ENCODE data around the gene PHF2.

The PHF2 gene

DNA sequence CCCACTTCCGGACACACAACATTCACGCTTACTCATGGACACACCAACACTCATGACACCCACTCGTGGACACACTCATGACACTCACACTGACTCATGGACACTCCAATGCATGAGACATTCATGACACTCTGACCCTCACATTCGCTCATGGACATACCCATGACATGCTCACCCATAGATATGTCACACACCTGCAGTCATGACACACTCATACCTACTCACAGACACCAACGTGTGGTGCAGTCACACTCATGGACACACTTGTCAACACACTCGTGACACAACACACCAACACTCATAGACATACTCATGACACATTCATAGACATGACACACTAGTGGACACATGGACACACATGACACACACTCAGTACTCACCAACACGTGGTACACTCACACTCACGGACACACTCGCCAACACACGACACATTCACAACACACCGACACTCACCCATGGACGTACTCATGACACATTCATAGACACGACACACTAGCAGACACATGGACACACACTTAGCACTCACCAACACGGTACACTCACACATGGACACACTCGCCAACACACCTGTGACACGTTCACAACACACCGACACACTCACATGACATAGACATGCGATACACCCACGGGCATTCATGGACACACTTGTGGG is 73.4 kb downstream of the PHF2 start:
- Histone ChIP-seq H3K27ac (ENCODE audit: low read depth, low read length) (no peak overlapping the region), H3K4me1 (ENCODE audit: control insufficient read depth in 1 of 2, insufficient read depth in 2 of 2, low read length in 2 of 2) (no peaks in the 10 kb centered on the region)

DNA sequence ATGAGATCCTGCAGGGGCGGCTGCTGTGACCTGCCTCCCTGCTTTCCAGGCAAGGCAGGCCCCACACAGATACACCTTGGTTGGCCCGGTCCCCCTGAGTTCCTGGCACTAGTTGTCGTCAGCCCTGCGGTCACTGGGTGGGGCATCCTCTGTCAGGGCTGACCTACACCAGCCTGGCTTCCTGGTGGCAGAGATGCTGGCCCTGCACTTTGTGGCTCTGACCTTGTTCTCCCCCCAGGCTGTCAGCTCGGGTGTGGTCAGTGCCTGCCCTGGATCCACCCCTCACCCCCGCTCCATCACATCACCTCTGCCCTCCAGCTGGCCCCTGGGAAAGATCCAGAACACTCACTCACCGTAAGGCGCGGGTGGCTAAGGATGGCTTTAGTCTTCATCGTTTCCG is 74.1 kb downstream of the PHF2 start:
- Histone ChIP-seq H3K4me1 (ENCODE audit: control insufficient read depth in 1 of 2, insufficient read depth in 2 of 2, low read length in 2 of 2) (no peaks in the 10 kb centered on the region), H3K27me3 (ENCODE audit: control insufficient read depth in 1 of 2, insufficient read depth in 2 of 2, low read length in 2 of 2) (no peaks in the 10 kb centered on the region), H3K4me3 (ENCODE audit: low read depth in 1 of 2, low read length in 2 of 2) (no peak overlapping the region), H3K9ac (ENCODE audit: low read depth in 1 of 2, low read length in 2 of 2) (no peak overlapping the region), H3K36me3 (ENCODE audit: control insufficient read depth in 1 of 2, insufficient read depth in 2 of 2, low read length in 2 of 2) (peaks cover 21 to 83% of the 10 kb centered on the region in 2 donors), H3K9me3 (ENCODE audit: control insufficient read depth in 1 of 2, low read length in 2 of 2) (no peaks in the 10 kb centered on the region), H3K27ac (ENCODE audit: low read depth, low read length) (no peak overlapping the region)

More for the DNA sequence above, 73.4 kb downstream of the PHF2 start:
- H3K9me3 ChIP-seq (ENCODE audit: control insufficient read depth in 1 of 2, low read length in 2 of 2) = no peaks in the 10 kb centered on the region
- no peak overlapping the region for H3K4me3 ChIP-seq (ENCODE audit: low read depth in 1 of 2, low read length in 2 of 2)
- no peak overlapping the region for H3K9ac ChIP-seq (ENCODE audit: low read depth in 1 of 2, low read length in 2 of 2)
- H3K36me3 ChIP-seq (ENCODE audit: control insufficient read depth in 1 of 2, insufficient read depth in 2 of 2, low read length in 2 of 2) = peaks cover 22 to 84% of the 10 kb centered on the region in 2 donors
- H3K27me3 ChIP-seq (ENCODE audit: control insufficient read depth in 1 of 2, insufficient read depth in 2 of 2, low read length in 2 of 2) = no peaks in the 10 kb centered on the region

DNA sequence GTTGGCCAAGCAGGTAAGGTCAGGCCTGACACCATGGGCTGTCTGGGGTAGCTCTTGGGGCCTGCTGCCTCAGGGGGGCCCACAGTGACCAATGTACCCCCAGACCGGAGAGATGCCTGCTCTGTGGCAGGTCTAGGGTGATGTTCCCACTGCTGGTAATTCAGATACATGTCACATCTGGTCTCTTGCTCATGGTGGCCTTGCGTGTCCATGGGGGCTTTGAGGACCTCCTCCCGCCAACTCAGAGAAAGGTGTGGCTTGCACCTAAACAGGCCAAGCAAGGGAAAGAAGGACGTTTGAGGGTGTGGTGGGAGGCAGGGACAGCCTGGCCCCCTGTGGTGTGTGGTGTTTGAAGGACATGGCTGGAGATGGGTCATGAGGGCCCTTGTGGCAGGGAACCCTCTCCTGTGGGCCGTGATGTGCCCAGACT is 75.2 kb downstream of the PHF2 start:
- H3K9me3 ChIP-seq (ENCODE audit: control insufficient read depth in 1 of 2, low read length in 2 of 2) = no peaks in the 10 kb centered on the region
- no peak overlapping the region for H3K4me3 ChIP-seq (ENCODE audit: low read depth in 1 of 2, low read length in 2 of 2)
- H3K9ac ChIP-seq (ENCODE audit: low read depth in 1 of 2, low read length in 2 of 2) = no peak overlapping the region
- H3K4me1 ChIP-seq (ENCODE audit: control insufficient read depth in 1 of 2, insufficient read depth in 2 of 2, low read length in 2 of 2) = no peaks in the 10 kb centered on the region
- H3K36me3 ChIP-seq (ENCODE audit: control insufficient read depth in 1 of 2, insufficient read depth in 2 of 2, low read length in 2 of 2) = peaks cover 13 to 83% of the 10 kb centered on the region in 2 donors
- no peaks in the 10 kb centered on the region for H3K27me3 ChIP-seq (ENCODE audit: control insufficient read depth in 1 of 2, insufficient read depth in 2 of 2, low read length in 2 of 2)
- no peak overlapping the region for H3K27ac ChIP-seq (ENCODE audit: low read depth, low read length)

DNA sequence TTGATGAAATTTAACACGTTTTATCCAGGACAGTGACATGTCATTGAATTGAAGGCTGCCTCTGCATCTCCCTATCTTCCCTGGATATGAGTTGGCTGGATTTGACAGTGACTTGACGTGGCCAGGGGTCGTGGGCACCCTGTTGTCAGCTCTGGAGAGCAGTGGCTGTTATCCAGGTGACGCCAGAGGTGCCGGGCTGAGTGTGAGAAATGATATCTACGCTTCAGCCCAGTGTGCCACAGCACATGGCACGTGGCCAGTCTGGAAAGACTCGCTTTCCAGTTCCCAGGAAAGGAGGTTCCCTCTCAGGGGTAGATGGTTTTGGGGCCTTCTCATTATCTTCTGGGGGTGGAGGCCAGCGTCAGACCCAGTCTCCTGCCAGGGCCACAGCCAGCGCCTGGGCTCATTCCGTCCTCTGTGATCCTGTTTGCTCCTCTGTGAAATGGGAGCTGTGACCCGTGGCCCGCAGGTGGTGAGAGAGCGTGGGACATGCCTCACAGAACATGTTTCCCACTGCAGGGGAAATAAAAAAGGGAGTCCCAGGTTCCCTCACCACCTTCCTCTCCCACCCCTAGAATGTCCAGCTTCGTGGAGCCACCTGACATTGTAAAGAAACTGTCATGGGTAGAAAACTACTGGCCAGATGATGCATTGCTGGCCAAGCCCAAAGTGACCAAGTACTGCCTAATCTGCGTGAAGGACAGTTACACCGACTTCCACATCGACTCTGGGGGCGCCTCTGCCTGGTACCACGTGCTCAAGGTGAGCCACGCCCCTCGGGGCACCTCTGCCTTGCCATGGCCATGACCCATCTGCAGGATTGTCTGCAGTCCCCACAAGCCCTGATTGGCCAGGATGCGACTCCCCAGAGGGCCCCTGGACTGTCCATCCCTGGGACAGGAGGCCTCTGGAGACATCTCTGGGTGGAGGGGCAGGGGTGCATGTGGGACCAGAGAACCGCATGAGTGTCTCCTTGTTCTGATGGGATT is 76.5 kb downstream of the PHF2 start:
- Histone ChIP-seq H3K9me3 (ENCODE audit: control insufficient read depth in 1 of 2, low read length in 2 of 2) (no peaks in the 10 kb centered on the region), H3K27ac (ENCODE audit: low read depth, low read length) (no peak overlapping the region), H3K27me3 (ENCODE audit: control insufficient read depth in 1 of 2, insufficient read depth in 2 of 2, low read length in 2 of 2) (no peaks in the 10 kb centered on the region), H3K4me3 (ENCODE audit: low read depth in 1 of 2, low read length in 2 of 2) (no peak overlapping the region), H3K4me1 (ENCODE audit: control insufficient read depth in 1 of 2, insufficient read depth in 2 of 2, low read length in 2 of 2) (no peaks in the 10 kb centered on the region), H3K9ac (ENCODE audit: low read depth in 1 of 2, low read length in 2 of 2) (no peak overlapping the region), H3K36me3 (ENCODE audit: control insufficient read depth in 1 of 2, insufficient read depth in 2 of 2, low read length in 2 of 2) (peaks cover 13 to 89% of the 10 kb centered on the region in 2 donors)

DNA sequence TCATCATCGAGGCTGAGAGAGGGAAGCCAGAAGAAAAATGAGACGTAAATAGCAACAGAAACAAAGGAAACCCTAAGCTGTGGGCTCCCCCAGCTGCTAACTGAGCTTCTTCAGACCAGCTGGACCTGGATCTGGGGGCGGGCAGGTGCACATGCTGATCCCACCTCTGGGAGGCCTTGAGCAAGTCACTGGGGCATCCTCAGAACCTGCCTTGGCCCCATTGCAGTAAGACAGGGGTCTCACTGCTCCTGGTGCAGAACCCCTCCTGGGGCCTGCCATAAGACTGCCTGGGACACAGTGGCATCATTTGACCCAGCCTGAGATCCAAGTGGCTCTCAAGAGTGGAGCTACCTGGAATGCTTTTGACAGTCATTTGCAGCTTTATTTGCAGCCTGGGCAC is 77.4 kb downstream of the PHF2 start:
- no peak overlapping the region for H3K27ac ChIP-seq (ENCODE audit: low read depth, low read length)
- peaks cover 18 to 89% of the 10 kb centered on the region in 2 donors for H3K36me3 ChIP-seq (ENCODE audit: control insufficient read depth in 1 of 2, insufficient read depth in 2 of 2, low read length in 2 of 2)

DNA sequence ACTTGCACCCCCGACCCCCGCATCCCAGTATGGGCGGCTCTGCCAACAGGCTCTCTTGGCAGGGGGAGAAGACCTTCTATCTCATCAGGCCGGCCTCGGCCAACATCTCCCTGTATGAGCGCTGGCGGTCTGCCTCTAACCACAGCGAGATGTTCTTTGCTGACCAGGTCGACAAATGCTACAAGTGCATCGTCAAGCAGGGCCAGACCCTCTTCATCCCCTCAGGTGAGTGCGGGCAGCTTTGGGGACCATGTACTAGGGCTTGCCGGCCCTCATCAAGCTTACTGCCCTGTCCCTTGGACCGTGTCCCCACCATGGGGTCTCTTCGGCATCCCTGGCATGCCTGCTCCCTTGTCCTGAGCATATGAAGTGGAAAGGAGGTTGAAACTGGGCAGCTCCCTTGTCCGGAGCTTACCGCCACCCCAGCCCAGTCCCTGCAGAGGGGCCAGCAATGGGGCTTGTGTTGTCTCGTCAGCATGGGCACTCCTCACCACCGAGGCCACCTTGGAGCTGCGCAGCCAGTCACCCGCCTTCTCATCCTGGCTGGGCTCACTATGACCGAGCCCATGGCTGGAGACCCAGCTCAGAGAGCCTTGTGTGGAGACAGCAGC is 78.1 kb downstream of the PHF2 start:
- H3K27me3 ChIP-seq (ENCODE audit: control insufficient read depth in 1 of 2, insufficient read depth in 2 of 2, low read length in 2 of 2) = no peaks in the 10 kb centered on the region
- H3K4me3 ChIP-seq (ENCODE audit: low read depth in 1 of 2, low read length in 2 of 2) = no peak overlapping the region
- no peaks in the 10 kb centered on the region for H3K9me3 ChIP-seq (ENCODE audit: control insufficient read depth in 1 of 2, low read length in 2 of 2)
- H3K9ac ChIP-seq (ENCODE audit: low read depth in 1 of 2, low read length in 2 of 2) = no peak overlapping the region
- no peaks in the 10 kb centered on the region for H3K4me1 ChIP-seq (ENCODE audit: control insufficient read depth in 1 of 2, insufficient read depth in 2 of 2, low read length in 2 of 2)
- no peak overlapping the region for H3K27ac ChIP-seq (ENCODE audit: low read depth, low read length)
- peaks cover 21 to 89% of the 10 kb centered on the region in 2 donors for H3K36me3 ChIP-seq (ENCODE audit: control insufficient read depth in 1 of 2, insufficient read depth in 2 of 2, low read length in 2 of 2)

More for the DNA sequence above, 77.4 kb downstream of the PHF2 start:
- Histone ChIP-seq H3K4me3 (ENCODE audit: low read depth in 1 of 2, low read length in 2 of 2) (no peak overlapping the region), H3K9me3 (ENCODE audit: control insufficient read depth in 1 of 2, low read length in 2 of 2) (no peaks in the 10 kb centered on the region), H3K27me3 (ENCODE audit: control insufficient read depth in 1 of 2, insufficient read depth in 2 of 2, low read length in 2 of 2) (no peaks in the 10 kb centered on the region), H3K4me1 (ENCODE audit: control insufficient read depth in 1 of 2, insufficient read depth in 2 of 2, low read length in 2 of 2) (no peaks in the 10 kb centered on the region), H3K9ac (ENCODE audit: low read depth in 1 of 2, low read length in 2 of 2) (no peak overlapping the region)

DNA sequence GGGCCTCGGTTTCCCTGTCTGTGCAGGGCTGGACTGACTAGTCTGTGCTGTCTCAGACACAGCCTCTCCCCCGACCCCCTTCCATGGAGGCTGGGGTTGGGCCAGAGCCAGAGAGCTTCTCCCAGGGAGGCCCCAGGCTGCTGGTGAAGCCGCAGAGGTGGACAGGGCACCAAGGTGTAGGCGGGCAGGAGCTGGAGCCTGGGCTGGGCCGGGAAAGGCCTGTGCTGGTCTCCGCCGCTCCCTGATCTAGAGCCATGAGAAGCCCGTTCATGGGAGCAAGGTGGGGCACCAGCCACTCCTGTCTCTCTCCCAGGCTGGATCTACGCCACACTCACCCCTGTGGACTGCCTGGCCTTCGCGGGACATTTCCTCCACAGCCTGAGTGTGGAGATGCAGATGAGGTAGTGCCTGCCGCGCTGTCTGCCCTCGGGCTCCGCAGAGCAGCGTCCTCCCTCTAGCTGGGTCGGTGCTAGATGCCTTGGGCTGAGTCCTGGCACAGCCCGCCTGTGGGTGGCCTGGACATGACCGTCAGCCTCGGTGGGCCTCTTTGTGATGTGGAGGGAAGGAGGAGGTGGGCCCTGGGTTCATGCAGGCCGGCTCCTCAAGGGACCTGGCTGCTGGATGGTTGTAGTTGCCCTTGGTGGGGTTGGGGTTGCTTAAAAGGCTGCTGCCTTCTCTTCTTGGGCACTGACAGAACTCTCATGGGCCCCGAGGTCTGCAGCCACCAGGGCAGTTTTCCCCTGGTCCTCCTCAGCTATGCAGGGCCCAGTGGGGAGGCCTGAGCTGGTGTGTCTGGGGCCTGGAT is 79.4 kb downstream of the PHF2 start:
- Histone ChIP-seq H3K27ac (ENCODE audit: low read depth, low read length) (no peak overlapping the region), H3K9me3 (ENCODE audit: control insufficient read depth in 1 of 2, low read length in 2 of 2) (no peaks in the 10 kb centered on the region), H3K4me3 (ENCODE audit: low read depth in 1 of 2, low read length in 2 of 2) (no peak overlapping the region), H3K36me3 (ENCODE audit: control insufficient read depth in 1 of 2, insufficient read depth in 2 of 2, low read length in 2 of 2) (peaks cover 17 to 86% of the 10 kb centered on the region in 2 donors), H3K4me1 (ENCODE audit: control insufficient read depth in 1 of 2, insufficient read depth in 2 of 2, low read length in 2 of 2) (no peaks in the 10 kb centered on the region), H3K9ac (ENCODE audit: low read depth in 1 of 2, low read length in 2 of 2) (no peak overlapping the region), H3K27me3 (ENCODE audit: control insufficient read depth in 1 of 2, insufficient read depth in 2 of 2, low read length in 2 of 2) (no peaks in the 10 kb centered on the region)

DNA sequence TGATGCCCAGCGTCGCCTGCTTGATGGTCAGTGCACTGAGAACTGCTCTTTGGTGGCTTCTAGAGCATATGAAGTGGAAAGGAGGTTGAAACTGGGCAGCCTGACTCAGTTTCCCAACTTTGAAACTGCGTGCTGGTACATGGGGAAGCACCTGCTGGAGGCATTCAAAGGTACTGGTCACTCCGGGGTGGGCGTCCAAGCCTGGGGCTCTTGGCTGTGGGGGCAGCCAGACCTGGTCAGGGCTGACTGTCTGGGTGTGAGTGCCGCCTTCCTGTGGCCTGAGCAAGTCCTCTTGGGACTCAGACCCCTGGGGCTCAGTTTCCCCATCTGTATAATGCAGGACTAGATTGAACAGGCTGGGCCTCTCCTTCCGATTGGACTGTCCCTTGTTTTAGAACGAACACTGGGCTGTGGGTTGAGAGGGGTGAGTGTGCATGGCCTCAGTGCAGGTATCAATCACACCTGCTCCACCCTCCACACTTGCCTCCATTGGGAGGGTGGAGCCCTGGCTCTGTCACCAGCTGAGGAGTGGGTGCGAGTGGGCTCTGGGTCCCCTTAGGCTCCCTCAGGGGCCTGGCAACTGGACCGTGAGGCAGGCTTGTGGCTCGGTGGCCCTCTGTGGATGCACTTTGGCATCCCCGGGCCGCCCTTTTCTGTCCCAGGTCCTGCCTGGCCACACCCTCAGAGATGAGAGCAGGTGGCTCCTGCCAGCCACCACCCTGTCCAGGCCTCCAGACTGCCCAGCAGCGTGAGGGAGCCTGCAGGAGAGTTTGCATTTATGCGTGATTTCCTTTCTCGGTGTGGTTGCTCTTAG is 80.2 kb downstream of the PHF2 start:
- Histone ChIP-seq H3K27me3 (ENCODE audit: control insufficient read depth in 1 of 2, insufficient read depth in 2 of 2, low read length in 2 of 2) (no peaks in the 10 kb centered on the region), H3K27ac (ENCODE audit: low read depth, low read length) (no peak overlapping the region), H3K4me3 (ENCODE audit: low read depth in 1 of 2, low read length in 2 of 2) (no peak overlapping the region), H3K9me3 (ENCODE audit: control insufficient read depth in 1 of 2, low read length in 2 of 2) (no peaks in the 10 kb centered on the region), H3K9ac (ENCODE audit: low read depth in 1 of 2, low read length in 2 of 2) (no peak overlapping the region), H3K4me1 (ENCODE audit: control insufficient read depth in 1 of 2, insufficient read depth in 2 of 2, low read length in 2 of 2) (no peaks in the 10 kb centered on the region), H3K36me3 (ENCODE audit: control insufficient read depth in 1 of 2, insufficient read depth in 2 of 2, low read length in 2 of 2) (peaks cover 13 to 83% of the 10 kb centered on the region in 2 donors)
